DMS79 (cell line): Measurements from ENCODE around the gene HOXB3.
"Not testable (repeated sequence)": the region's sequence is repeated elsewhere in the genome, so short reads cannot be mapped to it uniquely, and the experiment has no call there.

ENCODE experiments used
- DNase-seq: peaks from one replicate; lab custom pipeline; 2025; lab: John Stamatoyannopoulos, UW

The HOXB3 gene

DNA sequence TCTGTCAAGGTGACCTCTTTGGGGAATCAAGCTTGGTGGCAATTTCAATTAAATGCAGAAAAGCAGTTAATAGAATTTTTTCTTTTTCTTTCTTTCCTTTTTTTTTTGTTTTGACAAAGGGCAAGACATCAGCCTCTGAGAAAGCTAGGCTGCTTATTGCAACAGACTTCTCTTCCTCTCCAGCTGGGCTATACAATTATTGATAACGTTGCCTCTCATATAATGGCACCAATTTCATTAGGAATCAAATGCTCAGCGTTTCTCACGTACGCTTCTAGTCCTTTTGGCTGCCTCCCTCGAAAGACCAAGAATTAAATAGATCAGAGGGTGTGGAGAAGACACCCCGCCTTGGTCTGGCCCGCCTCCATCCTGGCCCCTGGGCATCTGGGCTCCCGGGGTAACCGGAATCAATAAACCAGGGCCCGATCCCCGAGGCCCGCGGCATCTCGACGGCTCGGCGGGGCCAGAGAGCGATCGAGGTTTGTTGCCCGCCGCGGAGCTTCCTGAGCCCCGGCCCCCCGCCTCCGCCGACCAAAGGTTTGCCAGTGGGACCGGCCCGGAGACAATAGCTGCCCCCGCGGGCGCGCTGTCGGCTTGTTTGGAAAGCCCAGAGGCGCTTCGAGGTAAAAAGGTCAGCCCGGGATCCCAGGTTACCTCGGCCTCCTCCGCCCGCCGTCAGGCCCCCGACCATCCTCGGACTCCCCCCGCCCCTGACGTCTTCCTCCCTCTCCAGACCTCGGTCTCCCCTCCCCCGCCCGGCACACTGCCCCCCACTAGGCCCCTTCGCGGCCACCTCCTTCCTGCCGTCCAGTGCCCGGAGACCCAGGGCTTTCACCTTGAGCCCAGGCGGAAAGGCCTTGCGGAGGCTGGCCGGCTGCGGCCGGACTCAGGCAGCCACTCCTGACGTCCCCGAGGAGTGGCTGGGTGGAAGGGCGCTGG lies 63.2 kb downstream of the HOXB3 start:
- DNase-seq, result no peak

DNA sequence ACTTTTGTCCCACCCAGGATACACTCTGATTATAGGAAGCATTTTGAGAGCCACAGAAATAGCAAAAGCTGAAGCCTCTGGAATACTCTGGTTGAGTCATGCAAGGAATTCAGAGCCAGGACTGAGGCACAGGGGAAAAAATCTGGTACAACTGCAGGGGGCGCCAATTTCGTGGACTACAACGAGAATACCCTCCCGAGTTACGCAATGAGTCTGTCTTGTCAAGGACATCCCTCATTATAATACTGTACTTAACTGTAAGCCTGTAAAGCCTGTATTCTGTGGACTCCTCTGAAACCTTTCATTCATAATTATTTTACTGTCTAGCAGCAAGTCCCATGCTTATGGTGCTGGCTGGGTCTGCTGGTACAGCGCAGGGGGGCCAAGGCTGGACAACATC lies 67.0 kb downstream of the HOXB3 start:
- no peak for DNase-seq

DNA sequence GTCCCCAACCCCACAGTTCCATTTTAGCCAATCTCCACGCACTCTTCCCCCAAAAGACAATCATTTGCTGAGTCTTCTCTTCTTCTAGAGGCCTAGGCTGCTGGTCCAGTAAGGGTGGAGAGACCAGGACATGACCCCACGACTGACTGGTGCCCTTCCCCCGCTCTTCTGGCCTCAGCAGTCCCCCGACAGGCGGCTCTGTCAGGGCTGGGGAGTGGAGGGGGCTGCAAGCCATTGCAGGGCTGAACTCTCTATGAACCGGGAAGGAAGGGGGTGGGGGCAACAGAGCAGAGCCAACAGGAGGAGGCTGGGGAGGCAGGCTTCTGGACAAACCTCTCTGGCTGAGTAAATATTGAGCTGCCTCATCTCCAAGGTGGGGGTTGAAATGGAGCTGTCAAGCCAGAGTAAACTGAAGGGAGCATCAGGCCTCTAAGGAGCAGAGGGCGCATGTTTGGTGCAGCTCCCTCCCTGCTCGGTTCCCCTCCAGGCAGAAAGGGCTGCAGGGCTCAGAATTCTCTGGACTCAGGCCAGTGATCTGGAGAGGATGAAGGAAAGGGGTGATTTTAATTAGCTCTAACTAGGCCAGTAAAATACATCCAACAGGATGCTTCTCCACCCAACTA lies 67.9 kb downstream of the HOXB3 start:
- no peak for DNase-seq

DNA sequence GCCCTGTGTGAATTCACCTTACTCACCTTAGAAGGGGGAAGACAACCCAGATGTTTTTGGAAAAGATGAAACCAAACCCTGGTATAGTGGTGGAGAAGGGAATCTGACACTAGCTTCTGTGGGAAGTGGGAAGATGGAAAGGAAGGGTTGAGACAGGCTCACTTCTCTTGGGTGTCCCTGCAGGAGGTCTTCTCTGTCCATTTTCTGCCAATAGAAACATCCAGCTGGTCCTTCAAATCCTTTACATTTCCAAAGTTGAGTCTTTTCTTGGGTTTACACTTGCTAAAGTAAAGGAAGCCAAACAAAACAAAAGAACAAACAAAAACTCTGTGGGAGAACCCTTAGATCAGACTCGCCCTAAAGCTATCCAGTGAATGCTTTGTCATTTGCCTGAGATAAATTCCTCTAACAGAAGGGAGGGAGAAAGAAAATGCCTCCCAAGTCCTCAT lies 69.4 kb downstream of the HOXB3 start:
- DNase-seq, result no peak

DNA sequence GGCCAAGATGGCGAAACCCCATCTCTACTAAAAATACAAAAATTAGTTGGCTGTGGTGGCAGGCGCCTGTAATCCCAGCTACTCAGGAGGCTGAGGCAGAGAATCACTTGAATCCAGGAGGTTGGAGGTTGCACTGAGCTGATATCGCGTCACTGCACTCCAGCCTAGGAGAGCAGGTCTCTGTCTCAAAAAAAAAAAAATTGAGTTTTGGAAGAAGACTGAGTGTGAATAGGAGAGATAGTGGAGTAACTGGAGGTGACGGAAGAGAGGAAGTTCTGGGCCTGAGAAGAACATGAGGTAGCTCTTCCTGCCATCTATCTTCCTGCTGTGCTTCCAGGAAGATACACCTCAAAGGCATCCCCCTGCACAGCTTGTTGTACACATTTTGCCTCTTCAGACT lies 70.6 kb downstream of the HOXB3 start:
- DNase-seq, result no peak

GRCh38 chr17:48517478-48517877 lies 72.6 kb downstream of the HOXB3 start:
- no peak for DNase-seq

- no peak for DNase-seq
These were observed 73.8 kb downstream of the HOXB3 start for GRCh38 chr17:48515925-48516900.

- no peak for DNase-seq
These were observed 75.6 kb downstream of the HOXB3 start for GRCh38 chr17:48514477-48514876.

GRCh38 chr17:48513666-48514455 lies 76.2 kb downstream of the HOXB3 start:
- no peak for DNase-seq

DNA sequence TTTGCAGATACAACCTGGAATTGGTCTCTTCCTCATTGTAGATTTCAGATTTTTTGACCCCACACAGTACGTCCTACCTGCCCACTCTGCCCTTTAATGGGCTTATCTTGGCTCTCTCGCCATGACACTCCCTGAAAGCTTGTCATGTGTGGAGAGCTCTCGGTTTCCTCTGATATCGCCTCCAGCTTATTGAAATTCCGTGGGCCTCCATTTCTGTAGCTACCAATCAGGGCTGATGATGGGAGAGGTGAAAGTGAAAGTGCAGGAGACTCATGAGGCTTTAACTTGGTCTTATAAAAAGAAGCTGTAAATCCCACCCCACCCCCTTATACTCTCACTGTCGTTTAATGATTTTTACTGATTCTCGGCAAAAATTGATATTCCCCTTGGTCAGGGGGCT lies 76.9 kb downstream of the HOXB3 start:
- no peak for DNase-seq

DNA sequence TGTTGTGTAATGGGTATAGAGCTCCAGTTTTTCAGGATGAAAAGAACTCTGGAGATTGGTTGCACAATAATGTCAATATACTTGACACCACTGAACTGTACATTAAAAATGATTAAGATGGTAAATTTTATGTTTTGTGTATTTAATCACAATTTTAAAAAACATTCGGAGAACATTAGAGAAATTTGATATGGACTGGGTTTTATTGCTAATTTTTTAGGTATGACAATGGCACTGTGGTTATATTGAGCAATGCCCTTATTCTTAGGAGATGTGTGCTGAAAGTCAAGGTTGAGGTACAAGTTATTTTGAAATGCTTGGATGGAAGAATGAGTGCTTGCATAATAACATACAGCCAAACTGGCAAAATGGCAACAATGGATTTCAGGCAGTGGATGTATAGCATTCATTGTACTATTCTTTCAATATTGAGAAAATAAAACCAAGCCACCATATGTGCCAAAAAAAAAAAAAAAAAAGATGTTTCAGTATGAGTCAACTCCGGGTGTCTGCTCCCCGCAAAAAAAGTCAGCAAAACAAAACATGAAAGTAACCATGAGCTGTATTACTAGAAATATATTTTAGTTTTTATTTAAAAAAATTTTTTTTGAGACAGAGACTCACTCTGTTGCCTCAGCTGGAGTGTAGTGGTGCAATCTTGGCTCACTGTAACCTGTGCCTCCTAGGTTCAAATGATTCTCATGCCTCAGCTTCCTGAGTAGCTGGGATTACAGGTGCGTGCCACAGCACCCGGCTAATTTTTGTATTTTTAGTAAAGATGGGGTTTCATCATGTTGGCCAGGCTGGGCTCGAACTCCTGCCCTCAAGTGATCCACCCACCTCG lies 79.1 kb downstream of the HOXB3 start:
- DNase-seq, result peak; percentile 82

DNA sequence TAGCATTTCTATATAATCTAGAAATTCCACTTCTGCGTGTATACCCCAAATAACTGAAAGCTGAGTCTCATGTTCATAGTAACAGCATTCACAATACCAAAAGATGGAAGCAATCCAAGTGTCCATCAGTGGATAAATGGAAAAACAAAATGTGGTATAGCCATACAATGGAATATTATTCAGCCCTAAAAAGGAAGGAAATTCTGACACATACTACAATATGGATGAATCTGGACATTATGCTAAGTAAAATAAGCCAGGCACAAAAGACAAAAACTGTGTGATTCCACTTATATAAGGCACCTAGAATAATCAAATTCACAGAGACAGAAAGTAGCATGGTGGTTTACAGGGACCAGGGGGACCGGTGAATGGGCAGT lies 79.7 kb downstream of the HOXB3 start:
- DNase-seq, result no peak

GRCh38 chr17:48509708-48510107 lies 80.3 kb downstream of the HOXB3 start:
- not testable (repeated sequence) for DNase-seq

DNA sequence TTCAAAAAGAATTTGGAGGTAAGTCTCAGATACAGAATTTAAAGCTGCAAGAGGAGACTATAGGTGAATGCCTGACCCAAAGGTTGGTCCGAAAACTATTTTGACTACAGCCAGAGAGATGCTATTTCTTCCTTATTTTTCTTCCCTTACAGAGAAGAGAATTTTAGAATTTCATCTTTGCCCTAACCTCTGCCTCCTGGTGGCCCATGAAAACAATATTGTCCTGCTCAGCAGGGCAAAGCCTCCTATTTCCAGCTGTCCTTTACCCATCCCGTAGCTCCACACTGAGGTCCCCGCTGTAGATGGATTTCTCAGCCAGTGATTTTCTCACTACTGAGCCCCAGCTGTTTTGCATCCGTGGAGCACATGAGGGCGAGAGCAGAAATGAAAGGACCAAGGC lies 83.8 kb downstream of the HOXB3 start:
- DNase-seq, result no peak

DNA sequence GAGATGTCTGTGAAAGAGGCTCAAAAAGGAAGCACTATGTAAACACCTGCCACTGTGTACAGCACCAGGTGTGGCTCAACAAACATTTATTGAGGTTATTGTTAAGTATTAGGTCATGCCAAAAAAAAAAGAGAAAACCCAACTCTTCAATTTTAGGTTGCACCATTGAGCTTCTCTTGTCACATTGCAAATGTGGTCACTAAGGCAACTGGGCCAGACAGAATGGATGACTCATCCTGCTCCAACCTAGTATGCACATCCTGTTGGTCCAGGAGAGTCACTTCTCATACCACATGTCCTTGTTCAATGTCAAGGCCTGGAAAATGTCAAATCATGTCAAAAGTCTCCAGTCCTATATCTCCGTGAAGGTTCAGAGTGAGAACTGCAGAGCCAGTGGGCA lies 84.3 kb downstream of the HOXB3 start:
- DNase-seq, result peak; percentile 78

- no peak for DNase-seq
These were observed 85.1 kb downstream of the HOXB3 start for GRCh38 chr17:48504953-48505352.

- DNase-seq, result peak; percentile 42
These were observed 86.3 kb downstream of the HOXB3 start for GRCh38 chr17:48503747-48504146.

DNA sequence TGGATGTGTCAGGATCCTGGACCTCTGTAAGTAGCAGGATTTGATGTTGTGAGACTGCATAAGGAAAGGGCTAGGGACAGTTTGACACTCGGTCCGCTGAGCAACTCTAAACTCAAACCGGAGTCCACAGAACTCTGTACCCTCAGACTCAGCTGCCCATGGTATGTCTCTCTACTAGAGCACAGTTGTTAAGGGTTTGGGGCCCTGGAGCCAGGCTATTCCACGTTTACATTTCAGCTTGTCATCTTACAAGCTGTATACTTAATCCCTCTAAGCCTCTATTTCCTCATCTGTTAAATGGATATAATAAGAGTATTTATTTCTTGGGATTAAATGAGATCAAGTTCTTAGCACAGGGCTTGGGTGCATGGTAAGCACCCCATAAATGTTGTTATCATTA lies 87.1 kb downstream of the HOXB3 start:
- no peak for DNase-seq

GRCh38 chr17:48502312-48502711 lies 87.7 kb downstream of the HOXB3 start:
- no peak for DNase-seq
